ENCODE data around the gene DIAPH3. TPM values are rescaled to one million over a fixed set of nuclear protein-coding genes. Genes with fewer than 3 reads are reported as not detected.

DIAPH3 gene
- polyA plus RNA-seq, 3 donors: 0.04 to 0.09 TPM; not detected in 1

GRCh38 chr13:59873856-59874255 lies 289.9 kb downstream of the DIAPH3 start:
- intact Hi-C loops (cut with micrococcal nuclease): no loop called here
- no peaks in the 10 kb centered on the region for H3K27me3 ChIP-seq (ENCODE audit: control insufficient read depth in 2 of 2, insufficient read depth in 2 of 2, low read length in 2 of 2)

GRCh38 chr13:59873309-59873708 lies 290.4 kb downstream of the DIAPH3 start:
- no peaks in the 10 kb centered on the region for H3K27me3 ChIP-seq (ENCODE audit: control insufficient read depth in 2 of 2, insufficient read depth in 2 of 2, low read length in 2 of 2)
- no peaks in the 10 kb centered on the region for H3K79me2 ChIP-seq (ENCODE audit: insufficient read depth, low read length)
- H3K27ac ChIP-seq (ENCODE audit: low read depth in 1 of 2, low read length in 2 of 2): no peak overlapping the region
- no peaks in the 10 kb centered on the region for H3K4me1 ChIP-seq (ENCODE audit: control insufficient read depth in 1 of 2, insufficient read depth in 2 of 2, low read length in 2 of 2)
- H3K9me3 ChIP-seq (replicated peaks in 1 of 2; ENCODE audit: control insufficient read depth in 1 of 2, insufficient read depth in 1 of 2, low read length in 2 of 2): no peaks in the 10 kb centered on the region
- H3K4me3 ChIP-seq (replicated peaks in 1 of 3; ENCODE audit: low read depth in 2 of 3, low read length in 3 of 3): no peak overlapping the region
- no peak overlapping the region for H3K4me2 ChIP-seq (replicated peaks; ENCODE audit: extremely low read depth, low read length, poor library complexity, severe bottlenecking)
- TF ChIP-seq CTCF (IDR thresholded peaks at IDR 0.05): no peak
- Mint-ChIP-seq H3K27me3 (ENCODE audit: low read depth in 3 of 3) (no peaks in the 10 kb centered on the region), H3K27ac (no peak overlapping the region), H3K4me3 (no peak overlapping the region), H3K36me3 (peaks cover 8 to 23% of the 10 kb centered on the region in 2 donors), H3K9me3 (peaks cover 0 to 3% (median 0%) of the 10 kb centered on the region in 7 donors), H3K4me1 (no peaks in the 10 kb centered on the region)
- no peak for DNase-seq
- H2AFZ ChIP-seq (ENCODE audit: insufficient read depth, low read depth, low read length, poor library complexity, severe bottlenecking): no peak overlapping the region
- WGBS (ENCODE audit: insufficient coverage): no CpG with 5 or more reads among the region's 3 CpGs
- H4K20me1 ChIP-seq (ENCODE audit: insufficient read depth, low read length): no peaks in the 10 kb centered on the region
- intact Hi-C loops (cut with micrococcal nuclease): no loop called here
- peaks cover 0 to 7% of the 10 kb centered on the region in 2 donors for H3K36me3 ChIP-seq (replicated peaks in 1 of 2; ENCODE audit: control insufficient read depth in 1 of 2, insufficient read depth in 2 of 2, low read length in 2 of 2)
- no peak overlapping the region for H3K9ac ChIP-seq (ENCODE audit: insufficient read depth, low read length, poor library complexity, severe bottlenecking)

More at GRCh38 chr13:59873856-59874255, 289.9 kb downstream of the DIAPH3 start:
- no peak for DNase-seq
- H3K27me3 Mint-ChIP-seq (ENCODE audit: low read depth in 3 of 3): no peaks in the 10 kb centered on the region
- Histone ChIP-seq H3K4me3 (replicated peaks in 1 of 3; ENCODE audit: low read depth in 2 of 3, low read length in 3 of 3) (no peak overlapping the region), H3K36me3 (replicated peaks in 1 of 2; ENCODE audit: control insufficient read depth in 1 of 2, insufficient read depth in 2 of 2, low read length in 2 of 2) (peaks cover 0 to 9% of the 10 kb centered on the region in 2 donors), H3K79me2 (ENCODE audit: insufficient read depth, low read length) (no peaks in the 10 kb centered on the region), H3K9ac (ENCODE audit: insufficient read depth, low read length, poor library complexity, severe bottlenecking) (no peak overlapping the region), H2AFZ (ENCODE audit: insufficient read depth, low read depth, low read length, poor library complexity, severe bottlenecking) (no peak overlapping the region), H4K20me1 (ENCODE audit: insufficient read depth, low read length) (no peaks in the 10 kb centered on the region), H3K9me3 (replicated peaks in 1 of 2; ENCODE audit: control insufficient read depth in 1 of 2, insufficient read depth in 1 of 2, low read length in 2 of 2) (no peaks in the 10 kb centered on the region), H3K4me2 (replicated peaks; ENCODE audit: extremely low read depth, low read length, poor library complexity, severe bottlenecking) (no peak overlapping the region), H3K4me1 (ENCODE audit: control insufficient read depth in 1 of 2, insufficient read depth in 2 of 2, low read length in 2 of 2) (no peaks in the 10 kb centered on the region), H3K27ac (ENCODE audit: low read depth in 1 of 2, low read length in 2 of 2) (no peak overlapping the region)
- H3K4me3 Mint-ChIP-seq: no peak overlapping the region
- no peak for TF ChIP-seq CTCF (IDR thresholded peaks at IDR 0.05)
- no peak overlapping the region for H3K27ac Mint-ChIP-seq
- peaks cover 8 to 23% of the 10 kb centered on the region in 2 donors for H3K36me3 Mint-ChIP-seq
- no peaks in the 10 kb centered on the region for H3K4me1 Mint-ChIP-seq
- 84% methylated on average over 2 of the region's 7 CpGs for WGBS (ENCODE audit: insufficient coverage)
- peaks cover 0 to 3% (median 0%) of the 10 kb centered on the region in 7 donors for H3K9me3 Mint-ChIP-seq

Measured in CD14-positive monocyte (primary cell).